GM21786 (cell line): Measurements from ENCODE around the gene RIMS3.
A peak's percentile ranks its signal among the peaks of the same experiment; 100 is the strongest.
"Not testable (repeated sequence)": the region's sequence is repeated elsewhere in the genome, so short reads cannot be mapped to it uniquely, and the experiment has no call there.

Source experiments
- ATAC-seq: cut with Tn5 transposase; IDR thresholded peaks from one replicate; pipeline ENCODE4 v1.9.1; 2021; ENCODE audit not compliant: unreplicated experiment

The RIMS3 gene

GRCh38 chr1:40665335-40666171, at the start of gene RIMS3:
RIMS3 (minus strand) TSS chr1:40665682; CDS start chr1:40641925, 23,757 bp downstream.
- ATAC-seq = peak; percentile 62

GRCh38 chr1:40712997-40713396, 47.5 kb upstream of the RIMS3 start:
- ATAC-seq = no peak

- ATAC-seq = no peak
Observed at GRCh38 chr1:40712405-40712944, 47.0 kb upstream of the RIMS3 start.

- ATAC-seq = no peak
Observed at GRCh38 chr1:40711465-40712404, 46.3 kb upstream of the RIMS3 start.

GRCh38 chr1:40710581-40711315, 45.3 kb upstream of the RIMS3 start:
- no peak for ATAC-seq

GRCh38 chr1:40709802-40710278, 44.4 kb upstream of the RIMS3 start:
- no peak for ATAC-seq

GRCh38 chr1:40709100-40709801, 43.8 kb upstream of the RIMS3 start:
- ATAC-seq = peak; percentile 84

- ATAC-seq = peak; percentile 66
Observed at GRCh38 chr1:40708750-40709099, 43.2 kb upstream of the RIMS3 start.

- ATAC-seq = no peak
Observed at GRCh38 chr1:40706626-40707025, 41.1 kb upstream of the RIMS3 start.

GRCh38 chr1:40704817-40705733, 39.6 kb upstream of the RIMS3 start:
- ATAC-seq = no peak

GRCh38 chr1:40703316-40703715, 37.8 kb upstream of the RIMS3 start:
- ATAC-seq = no peak

GRCh38 chr1:40702810-40703209, 37.3 kb upstream of the RIMS3 start:
- ATAC-seq = not testable (repeated sequence)

- ATAC-seq = no peak
Observed at GRCh38 chr1:40701684-40702083, 36.2 kb upstream of the RIMS3 start.

- peak; percentile 78 for ATAC-seq
Observed at GRCh38 chr1:40699787-40700186, 34.3 kb upstream of the RIMS3 start.

- ATAC-seq = no peak
Observed at GRCh38 chr1:40697436-40697835, 32.0 kb upstream of the RIMS3 start.

GRCh38 chr1:40696294-40696693, 30.8 kb upstream of the RIMS3 start:
- ATAC-seq = no peak

GRCh38 chr1:40694353-40694874, 28.9 kb upstream of the RIMS3 start:
- no peak for ATAC-seq

- ATAC-seq = no peak
Observed at GRCh38 chr1:40693425-40693824, 27.9 kb upstream of the RIMS3 start.

GRCh38 chr1:40692429-40692895, 27.0 kb upstream of the RIMS3 start:
- no peak for ATAC-seq
